Measurements from ENCODE around the gene ARL6IP4. TPM values are rescaled to one million over a fixed set of nuclear protein-coding genes. Genes with fewer than 3 reads are reported as not detected.
A peak's percentile ranks its signal among the peaks of the same experiment; 100 is the strongest.

Gene ARL6IP4
- total RNA-seq, 4 donors from 2014 or later, result 123 to 175 (median 156) TPM

DNA sequence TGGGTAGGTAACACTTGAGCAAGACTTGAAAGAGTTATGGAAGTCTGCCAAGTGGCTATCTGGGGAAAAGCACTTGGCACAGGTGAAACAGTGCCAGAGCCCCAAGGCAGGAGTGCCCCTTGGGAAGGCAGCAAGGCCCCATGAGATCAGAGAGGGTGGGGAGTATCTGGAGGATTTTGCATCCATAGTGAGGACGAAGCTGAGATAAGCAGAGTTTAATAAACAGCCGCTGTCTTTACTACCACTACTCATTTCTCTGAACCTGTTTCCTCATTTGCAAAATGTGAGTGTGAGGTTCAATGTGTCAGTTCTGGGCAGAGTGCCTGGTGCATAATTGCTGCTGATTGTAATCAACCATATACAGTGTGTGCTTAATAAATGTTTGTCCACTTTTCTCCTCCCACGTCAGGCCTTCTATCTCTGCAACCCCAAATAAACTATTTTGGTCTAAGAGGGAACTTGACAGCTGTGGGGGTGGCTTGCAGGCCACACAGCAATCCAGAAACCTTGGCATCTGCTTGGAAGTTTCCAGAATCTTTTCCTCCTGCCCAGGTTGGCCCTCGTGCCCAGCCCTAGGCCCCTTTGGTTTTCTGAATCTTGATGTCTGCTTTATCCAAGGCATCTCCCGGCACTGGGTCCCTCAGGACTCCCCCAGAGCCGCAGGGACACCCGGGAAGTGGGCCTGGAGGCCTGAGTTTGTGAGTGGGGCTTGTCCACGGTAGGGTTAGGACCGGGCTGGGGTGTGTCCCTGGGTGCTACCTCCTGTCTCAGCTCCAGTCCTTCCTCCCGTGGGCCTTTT, 18.8 kb upstream of the ARL6IP4 start:
- in situ Hi-C loops (cut with MboI; ENCODE audit: low sequenced_read_pairs in 4 of 4), result no loop called here
- Histone ChIP-seq H3K9me3 (no peaks in the 10 kb centered on the region), H3K4me3 (no peak overlapping the region), H3K27ac (no peak overlapping the region), H3K4me1 (peaks cover 8% of the 10 kb centered on the region in 2 donors), H3K27me3 (no peaks in the 10 kb centered on the region), H3K36me3 (no peaks in the 10 kb centered on the region)
- no peak for TF ChIP-seq POLR2A (IDR thresholded peaks at IDR 0.05)
- TF ChIP-seq, protein P1, sequence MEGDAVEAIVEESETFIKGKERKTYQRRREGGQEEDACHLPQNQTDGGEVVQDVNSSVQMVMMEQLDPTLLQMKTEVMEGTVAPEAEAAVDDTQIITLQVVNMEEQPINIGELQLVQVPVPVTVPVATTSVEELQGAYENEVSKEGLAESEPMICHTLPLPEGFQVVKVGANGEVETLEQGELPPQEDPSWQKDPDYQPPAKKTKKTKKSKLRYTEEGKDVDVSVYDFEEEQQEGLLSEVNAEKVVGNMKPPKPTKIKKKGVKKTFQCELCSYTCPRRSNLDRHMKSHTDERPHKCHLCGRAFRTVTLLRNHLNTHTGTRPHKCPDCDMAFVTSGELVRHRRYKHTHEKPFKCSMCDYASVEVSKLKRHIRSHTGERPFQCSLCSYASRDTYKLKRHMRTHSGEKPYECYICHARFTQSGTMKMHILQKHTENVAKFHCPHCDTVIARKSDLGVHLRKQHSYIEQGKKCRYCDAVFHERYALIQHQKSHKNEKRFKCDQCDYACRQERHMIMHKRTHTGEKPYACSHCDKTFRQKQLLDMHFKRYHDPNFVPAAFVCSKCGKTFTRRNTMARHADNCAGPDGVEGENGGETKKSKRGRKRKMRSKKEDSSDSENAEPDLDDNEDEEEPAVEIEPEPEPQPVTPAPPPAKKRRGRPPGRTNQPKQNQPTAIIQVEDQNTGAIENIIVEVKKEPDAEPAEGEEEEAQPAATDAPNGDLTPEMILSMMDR (IDR thresholded peaks at IDR 0.05 in 4 of 5, conservative IDR thresholded peaks at IDR 0.05 in 1 of 5), result no peak
- no peak for ATAC-seq
- DNase-seq, result no peak
- intact Hi-C loops (cut with DNase I; ENCODE audit: low total_unique reads), result no loop called here

DNA sequence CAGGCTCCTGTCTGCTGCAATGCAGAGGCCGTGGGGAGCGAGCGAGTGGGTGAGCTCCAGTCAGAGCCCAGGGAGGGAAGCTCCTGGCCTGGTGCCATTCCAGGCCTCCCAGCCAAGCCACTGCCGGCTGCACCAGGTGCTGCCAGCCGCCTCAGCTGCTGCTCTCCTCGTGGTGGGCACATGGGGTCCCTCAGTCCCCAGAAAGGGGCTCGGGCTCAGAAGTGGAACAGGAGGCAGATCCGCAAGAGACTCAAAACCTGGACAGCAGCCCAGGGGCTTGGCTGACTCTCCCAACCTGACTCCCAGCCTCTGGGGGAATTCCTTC, 16.6 kb upstream of the ARL6IP4 start:
- H3K4me3 ChIP-seq, result no peak overlapping the region
- H3K9me3 ChIP-seq, result no peaks in the 10 kb centered on the region
- H3K27ac ChIP-seq, result no peak overlapping the region
- no peaks in the 10 kb centered on the region for H3K36me3 ChIP-seq
- DNase-seq, result no peak
- peaks cover 8% of the 10 kb centered on the region in 2 donors for H3K4me1 ChIP-seq
- in situ Hi-C loops (cut with MboI; ENCODE audit: low sequenced_read_pairs in 4 of 4), result no loop called here
- no peaks in the 10 kb centered on the region for H3K27me3 ChIP-seq
- ATAC-seq, result no peak
- no peak for TF ChIP-seq POLR2A (IDR thresholded peaks at IDR 0.05)
- TF ChIP-seq, protein P1 (IDR thresholded peaks at IDR 0.05 in 4 of 5, conservative IDR thresholded peaks at IDR 0.05 in 1 of 5), result no peak
- intact Hi-C loops (cut with DNase I; ENCODE audit: low total_unique reads), result no loop called here

DNA sequence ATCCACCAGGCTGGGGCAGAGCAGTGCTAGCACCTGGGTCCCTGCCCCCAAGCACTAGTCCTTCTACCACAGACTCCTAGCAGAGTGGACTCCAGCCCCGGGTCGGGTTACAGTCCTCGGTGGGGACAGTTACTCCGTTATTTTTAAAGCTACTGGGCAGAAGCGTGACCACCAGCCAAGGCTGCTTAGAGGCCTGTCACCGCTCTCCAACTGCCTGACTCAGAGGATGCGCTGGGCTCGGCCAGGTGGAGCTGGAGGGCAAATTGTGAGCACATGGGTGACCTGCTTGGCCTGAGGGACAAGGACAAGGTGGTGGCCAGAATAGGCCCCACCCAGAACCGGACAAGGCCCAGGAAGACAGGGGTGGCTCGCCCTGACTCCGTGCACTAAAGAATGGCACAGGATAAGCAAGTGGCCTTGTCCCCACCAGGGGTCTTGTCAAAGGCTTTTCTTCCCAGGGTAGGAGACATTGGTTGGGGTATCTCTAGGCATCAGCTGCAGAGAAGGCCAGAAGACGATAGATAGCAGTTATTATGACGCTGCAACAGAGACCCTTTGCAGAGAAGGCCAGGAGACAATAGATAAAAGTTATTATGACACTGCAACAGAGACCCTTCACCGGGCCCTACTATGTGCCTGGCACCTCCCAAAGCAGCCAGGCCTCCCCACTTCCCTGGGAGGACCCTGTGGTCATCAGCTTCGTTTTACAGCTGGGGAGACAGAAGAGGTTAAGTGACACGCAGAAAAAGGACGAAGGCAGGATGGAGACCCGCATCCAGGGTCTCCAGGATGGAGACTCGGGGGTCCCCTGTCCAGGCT, 15.8 kb upstream of the ARL6IP4 start:
- no peaks in the 10 kb centered on the region for H3K36me3 ChIP-seq
- intact Hi-C loops (cut with DNase I; ENCODE audit: low total_unique reads) (no loop called here), in situ Hi-C loops (cut with MboI; ENCODE audit: low sequenced_read_pairs in 4 of 4) (no loop called here)
- no peak overlapping the region for H3K4me3 ChIP-seq
- no peaks in the 10 kb centered on the region for H3K9me3 ChIP-seq
- ATAC-seq, result no peak
- no peaks in the 10 kb centered on the region for H3K27me3 ChIP-seq
- peaks cover 8% of the 10 kb centered on the region in 2 donors for H3K4me1 ChIP-seq
- no peak for DNase-seq
- H3K27ac ChIP-seq, result no peak overlapping the region
- TF ChIP-seq, protein P1 (IDR thresholded peaks at IDR 0.05 in 4 of 5, conservative IDR thresholded peaks at IDR 0.05 in 1 of 5), result no peak
- no peak for TF ChIP-seq POLR2A (IDR thresholded peaks at IDR 0.05)

DNA sequence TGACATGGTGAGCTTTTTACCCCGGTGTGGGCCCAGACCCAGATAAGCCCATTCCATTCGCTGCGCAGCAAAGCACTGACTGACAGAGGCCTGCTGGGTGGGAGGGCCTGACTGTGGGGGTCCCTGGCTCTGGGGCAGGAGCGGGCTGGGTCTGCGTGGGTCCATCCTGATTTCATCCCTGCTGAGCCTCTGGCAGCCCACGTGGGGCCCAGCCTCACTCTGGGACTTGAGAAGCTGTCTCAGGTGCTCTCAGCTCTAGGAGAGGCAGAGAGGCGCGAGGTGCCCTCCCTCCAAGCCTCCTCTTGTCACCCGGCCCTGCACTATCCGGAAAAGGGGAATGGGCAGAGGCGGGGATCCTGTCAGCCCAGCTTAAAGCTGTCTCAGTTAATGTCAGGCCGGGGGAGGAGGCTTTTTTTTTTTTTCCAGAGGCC, 15.1 kb upstream of the ARL6IP4 start:
- ATAC-seq (no peak), DNase-seq (no peak)
- Histone ChIP-seq H3K36me3 (no peaks in the 10 kb centered on the region), H3K4me1 (peaks cover 8% of the 10 kb centered on the region in 2 donors), H3K27ac (peak overlapping the region in 2 of 4 donors; percentile 44 to 54), H3K4me3 (peak overlapping the region in 3 of 4 donors; percentile 51 to 67 (median 58)), H3K27me3 (no peaks in the 10 kb centered on the region), H3K9me3 (no peaks in the 10 kb centered on the region)
- in situ Hi-C loops (cut with MboI; ENCODE audit: low sequenced_read_pairs in 4 of 4) (no loop called here), intact Hi-C loops (cut with DNase I; ENCODE audit: low total_unique reads) (no loop called here)
- TF ChIP-seq, protein P1 (IDR thresholded peaks at IDR 0.05 in 4 of 5, conservative IDR thresholded peaks at IDR 0.05 in 1 of 5), result no peak
- no peak for TF ChIP-seq POLR2A (IDR thresholded peaks at IDR 0.05)
